ENCODE data around the gene LPP.

LPP gene

DNA sequence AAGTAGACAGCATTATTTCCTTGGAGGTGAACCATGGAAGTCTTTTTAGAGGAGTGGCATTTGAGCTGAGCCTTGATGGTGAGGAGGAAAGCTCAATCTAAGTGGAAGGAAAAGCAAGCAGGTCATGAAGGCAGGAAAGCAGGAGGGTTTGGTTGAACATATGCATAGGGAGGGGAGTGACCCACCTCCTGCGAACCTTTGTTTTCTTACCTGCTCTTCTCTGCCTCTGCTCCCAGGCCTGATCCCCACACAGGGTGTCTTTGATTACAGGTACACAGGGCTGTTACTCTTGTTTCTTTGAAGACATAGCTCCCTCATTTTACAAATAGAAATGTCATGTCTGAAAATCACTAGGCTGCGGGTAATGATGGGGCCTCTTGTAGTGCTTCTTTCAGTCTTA lies 769.7 kb downstream of the LPP start:
- TF ChIP-seq CTCF (IDR thresholded peaks at IDR 0.05; ENCODE audit: borderline replicate concordance, extremely low read depth, low read length, poor library complexity, severe bottlenecking) (no peak), EZH2 (IDR thresholded peaks at IDR 0.05; ENCODE audit: borderline replicate concordance, low read depth, low read length, severe bottlenecking) (no peak)
- ATAC-seq (ENCODE audit: insufficient read depth, low read depth) (no peak), DNase-seq (no peak)
- no peak overlapping the region for H2AFZ ChIP-seq (ENCODE audit: low read depth, low read length)
- no peak overlapping the region for H3K9ac ChIP-seq (ENCODE audit: low read depth, low read length)
- H4K20me1 ChIP-seq (ENCODE audit: insufficient read depth, low read length), result no peaks in the 10 kb centered on the region
- H3K36me3 ChIP-seq (ENCODE audit: insufficient read depth, low read length), result no peaks in the 10 kb centered on the region
- no peak overlapping the region for H3K4me2 ChIP-seq (ENCODE audit: insufficient read depth, low read length)
- H3K27me3 ChIP-seq (ENCODE audit: insufficient read depth, low read length, poor library complexity), result no peaks in the 10 kb centered on the region
- H3K9me3 ChIP-seq (ENCODE audit: insufficient read depth, low read length, severe bottlenecking), result peaks cover 3% of the 10 kb centered on the region
- H3K27ac ChIP-seq (ENCODE audit: low read length), result no peak overlapping the region
- no peak overlapping the region for H3K4me3 ChIP-seq (ENCODE audit: low read depth in 1 of 2, low read length in 2 of 2)
- no peaks in the 10 kb centered on the region for H3K79me2 ChIP-seq (ENCODE audit: insufficient read depth, low read length)
- no peaks in the 10 kb centered on the region for H3K4me1 ChIP-seq (ENCODE audit: insufficient read depth, low read length)

- Histone ChIP-seq H3K9me3 (ENCODE audit: insufficient read depth, low read length, severe bottlenecking) (no peaks in the 10 kb centered on the region), H3K79me2 (ENCODE audit: insufficient read depth, low read length) (no peaks in the 10 kb centered on the region), H3K27ac (ENCODE audit: low read length) (no peak overlapping the region), H3K4me1 (ENCODE audit: insufficient read depth, low read length) (no peaks in the 10 kb centered on the region), H3K4me3 (ENCODE audit: low read depth in 1 of 2, low read length in 2 of 2) (no peak overlapping the region), H3K9ac (ENCODE audit: low read depth, low read length) (no peak overlapping the region), H3K36me3 (ENCODE audit: insufficient read depth, low read length) (no peaks in the 10 kb centered on the region), H4K20me1 (ENCODE audit: insufficient read depth, low read length) (no peaks in the 10 kb centered on the region), H2AFZ (ENCODE audit: low read depth, low read length) (no peak overlapping the region), H3K27me3 (ENCODE audit: insufficient read depth, low read length, poor library complexity) (no peaks in the 10 kb centered on the region), H3K4me2 (ENCODE audit: insufficient read depth, low read length) (no peak overlapping the region)
- no peak for DNase-seq
- ATAC-seq (ENCODE audit: insufficient read depth, low read depth), result no peak
- TF ChIP-seq CTCF (IDR thresholded peaks at IDR 0.05; ENCODE audit: borderline replicate concordance, extremely low read depth, low read length, poor library complexity, severe bottlenecking) (no peak), EZH2 (IDR thresholded peaks at IDR 0.05; ENCODE audit: borderline replicate concordance, low read depth, low read length, severe bottlenecking) (no peak)
These were observed 771.4 kb downstream of the LPP start for GRCh38 chr3:188925376-188925775.

GRCh38 chr3:188926111-188926510 lies 772.2 kb downstream of the LPP start:
- DNase-seq, result no peak
- TF ChIP-seq EZH2 (IDR thresholded peaks at IDR 0.05; ENCODE audit: borderline replicate concordance, low read depth, low read length, severe bottlenecking) (no peak), CTCF (IDR thresholded peaks at IDR 0.05; ENCODE audit: borderline replicate concordance, extremely low read depth, low read length, poor library complexity, severe bottlenecking) (no peak)
- no peak overlapping the region for H3K4me2 ChIP-seq (ENCODE audit: insufficient read depth, low read length)

More at GRCh38 chr3:188926111-188926510, 772.2 kb downstream of the LPP start:
- H2AFZ ChIP-seq (ENCODE audit: low read depth, low read length), result no peak overlapping the region
- H3K36me3 ChIP-seq (ENCODE audit: insufficient read depth, low read length), result no peaks in the 10 kb centered on the region
- no peaks in the 10 kb centered on the region for H4K20me1 ChIP-seq (ENCODE audit: insufficient read depth, low read length)
- H3K9me3 ChIP-seq (ENCODE audit: insufficient read depth, low read length, severe bottlenecking), result no peaks in the 10 kb centered on the region
- H3K27me3 ChIP-seq (ENCODE audit: insufficient read depth, low read length, poor library complexity), result no peaks in the 10 kb centered on the region
- no peaks in the 10 kb centered on the region for H3K4me1 ChIP-seq (ENCODE audit: insufficient read depth, low read length)
- H3K4me3 ChIP-seq (ENCODE audit: low read depth in 1 of 2, low read length in 2 of 2), result no peak overlapping the region
- H3K27ac ChIP-seq (ENCODE audit: low read length), result no peak overlapping the region
- H3K9ac ChIP-seq (ENCODE audit: low read depth, low read length), result no peak overlapping the region
- H3K79me2 ChIP-seq (ENCODE audit: insufficient read depth, low read length), result no peaks in the 10 kb centered on the region
- ATAC-seq (ENCODE audit: insufficient read depth, low read depth), result no peak

All from DND-41 (cell line).